A549 (cell line): Measurements from ENCODE around the gene NDUFB4. TPM values are rescaled to one million over a fixed set of nuclear protein-coding genes. Genes with fewer than 3 reads are reported as not detected.

Experiments used
- ATAC-seq, 2 experiments: fragments of 200-7000 bp in 1 of 2; fragments of >200 bp in 1 of 2; cut with Nextera tagmentation in 1 of 2; cut with Tn5 transposase in 1 of 2; 3 replicates each; pipeline versions ENCODE4 v1.8.0 to v1.9.1; 2018 to 2020; ENCODE audit warnings: mild to moderate bottlenecking in 1 of 2, moderate library complexity in 1 of 2
- CTCF ChIA-PET: fragments of 300-600 bp; sonication (Branson Sonifier 250); formaldehyde crosslinking; extraction: SDS; loops from one replicate; lab custom pipeline; 2021; ENCODE audit warnings: antibody characterized with exemption, inconsistent platforms; lab: Yijun Ruan, JAX
- POLR2A ChIA-PET: fragments of 350-600 bp; formaldehyde crosslinking; extraction: SDS; loops from one replicate; lab custom pipeline; 2021; ENCODE audit warnings: antibody characterized with exemption, inconsistent platforms; lab: Yijun Ruan, JAX
- DNase-seq, 2 experiments: peaks; one replicate each; pipeline versions ENCODE4 v3.0.0 to v3.0.0-alpha.2; 2011 to 2016; ENCODE audit warnings: low read depth in 1 of 2, low spot score in 1 of 2
- FAIRE-seq: peaks from 2 replicates; lab custom pipeline; 2011; peaks lifted over from hg19 to GRCh38; lab: Jason Lieb, UNC
- H3K27ac ChIP-seq, 2 experiments: fragments of >200 bp; sonication (Bioruptor Twin); formaldehyde crosslinking; 3 replicates each; pipeline ENCODE4 v1.5.1; 2016 to 2017
- H3K4me1 ChIP-seq: fragments of >200 bp; sonication (Bioruptor Twin); formaldehyde crosslinking; 3 replicates; pipeline ENCODE4 v1.6.1; 2016
- H3K4me2 ChIP-seq: fragments of >200 bp; sonication (Bioruptor Twin); formaldehyde crosslinking; 3 replicates; pipeline ENCODE4 v1.6.1; 2016
- H3K4me3 ChIP-seq: fragments of >200 bp; sonication (Bioruptor Twin); formaldehyde crosslinking; 3 replicates; pipeline ENCODE4 v1.5.1; 2016
- H3K9me3 ChIP-seq: fragments of >200 bp; sonication (Bioruptor Twin); formaldehyde crosslinking; 3 replicates; pipeline ENCODE4 v1.6.1; 2016
- CHD4 ChIP-seq: fragments of 200-600 bp; sonication (generic); IDR thresholded peaks from 2 replicates; pipeline ENCODE4 v1.6.1; 2016; ENCODE audit warnings: antibody characterized with exemption, mild to moderate bottlenecking, borderline replicate concordance
- EHMT2 ChIP-seq: fragments of 200-600 bp; sonication (generic); IDR thresholded peaks from 2 replicates; pipeline ENCODE4 v1.6.1; 2016; ENCODE audit warnings: antibody characterized with exemption, low read depth, mild to moderate bottlenecking, moderate library complexity
- EP300 ChIP-seq, 2 experiments: fragments of >200 bp; sonication (Bioruptor Twin); formaldehyde crosslinking; IDR thresholded peaks; 2 replicates in 1 of 2; 3 replicates in 1 of 2; pipeline ENCODE4 v1.6.1; 2016 to 2017
- HDAC2 ChIP-seq: fragments of 200-600 bp; sonication (generic); IDR thresholded peaks from 2 replicates; pipeline ENCODE4 v1.6.1; 2016
- HOXB5 ChIP-seq: fragments of 250-450 bp; sonication (Bioruptor Pico); IDR thresholded peaks from 2 replicates; pipeline ENCODE4 v1.5.0; 2020; ENCODE audit warnings: mild to moderate bottlenecking, moderate library complexity
- KDM1A ChIP-seq: fragments of 200-600 bp; sonication (generic); IDR thresholded peaks from 2 replicates; pipeline ENCODE4 v1.6.1; 2016; ENCODE audit warnings: low read depth, mild to moderate bottlenecking
- POLR2A ChIP-seq: IDR thresholded peaks from 2 replicates; pipeline ENCODE4 v1.6.1; 2012; ENCODE audit warnings: mild to moderate bottlenecking, low read length
- RAD21 ChIP-seq, 2 experiments: fragments of >200 bp in 1 of 2; sonication (Bioruptor Twin) in 1 of 2; formaldehyde crosslinking in 1 of 2; IDR thresholded peaks in 1 of 2; conservative IDR thresholded peaks in 1 of 2; 2 replicates in 1 of 2; 3 replicates in 1 of 2; pipeline ENCODE4 v1.6.1; 2012 to 2018; ENCODE audit warnings: inconsistent platforms in 1 of 2
- RNF2 ChIP-seq: fragments of 200-600 bp; sonication (generic); IDR thresholded peaks from 2 replicates; pipeline ENCODE4 v1.6.1; 2016; ENCODE audit warnings: low read depth, mild to moderate bottlenecking, antibody characterized with exemption, moderate library complexity, borderline replicate concordance
- SMC3 ChIP-seq: fragments of >200 bp; sonication (Bioruptor Twin); formaldehyde crosslinking; IDR thresholded peaks from 3 replicates; pipeline ENCODE4 v1.6.1; 2018; ENCODE audit warnings: inconsistent platforms
- ZC3H11A ChIP-seq: fragments of 450-650 bp; IDR thresholded peaks from 2 replicates; pipeline ENCODE4 v1.6.1; 2014; ENCODE audit warnings: antibody characterized with exemption, mild to moderate bottlenecking
- ZFP36 ChIP-seq: fragments of 450-650 bp; IDR thresholded peaks from 2 replicates; pipeline ENCODE4 v1.6.1; 2014; ENCODE audit warnings: borderline replicate concordance; ENCODE audit not compliant: partially characterized antibody
- WGBS: methylation state at CpG from one replicate; pipeline ENCODE4 v1.1.6; 2017; ENCODE audit errors: missing lambda C conversion rate; 5-methylcytosine and 5-hydroxymethylcytosine counted together
- polyA plus RNA-seq, 4 experiments: library from polyadenylated mRNA; depleted of rRNA in 3 of 4; stranded (reverse); fragments of >200 nt; fragmentation: RNase III in 1 of 4; extraction: RNeasy Plus Mini Kit Qiagen cat#74134 plus additional on column Dnase treatment in 1 of 4; gene quantifications; 2 replicates in 3 of 4; 3 replicates in 1 of 4; pipeline ENCODE4 v1.2.3, GENCODE V29; 2011 to 2017
- TF ChIP-seq, protein P1 (sequence below): fragments of 150-350 bp; IDR thresholded peaks from 2 replicates; pipeline ENCODE4 v1.6.1; 2014; ENCODE audit warnings: low read depth, mild to moderate bottlenecking, low read length
- TF ChIP-seq, protein P2 (sequence below): fragments of >200 bp; sonication (Bioruptor Twin); formaldehyde crosslinking; IDR thresholded peaks from 2 replicates; pipeline ENCODE4 v1.6.1; 2016
- TF ChIP-seq, protein P3 (sequence below): fragments of 200-600 bp; sonication (generic); IDR thresholded peaks from 2 replicates; pipeline ENCODE4 v1.6.1; 2016; ENCODE audit warnings: antibody characterized with exemption, mild to moderate bottlenecking, moderate library complexity
- TF ChIP-seq, protein P4 (sequence below): fragments of >200 bp; sonication (Bioruptor Twin); formaldehyde crosslinking; IDR thresholded peaks from 3 replicates; pipeline ENCODE4 v1.6.1; 2016
- TF ChIP-seq, protein P5 (sequence below): IDR thresholded peaks from 2 replicates; pipeline ENCODE4 v1.6.1; 2012

NDUFB4 gene
- polyA plus RNA-seq, 2 of the 4 experiments (the other 2 are of a cell fraction), result 239 to 686 TPM

DNA sequence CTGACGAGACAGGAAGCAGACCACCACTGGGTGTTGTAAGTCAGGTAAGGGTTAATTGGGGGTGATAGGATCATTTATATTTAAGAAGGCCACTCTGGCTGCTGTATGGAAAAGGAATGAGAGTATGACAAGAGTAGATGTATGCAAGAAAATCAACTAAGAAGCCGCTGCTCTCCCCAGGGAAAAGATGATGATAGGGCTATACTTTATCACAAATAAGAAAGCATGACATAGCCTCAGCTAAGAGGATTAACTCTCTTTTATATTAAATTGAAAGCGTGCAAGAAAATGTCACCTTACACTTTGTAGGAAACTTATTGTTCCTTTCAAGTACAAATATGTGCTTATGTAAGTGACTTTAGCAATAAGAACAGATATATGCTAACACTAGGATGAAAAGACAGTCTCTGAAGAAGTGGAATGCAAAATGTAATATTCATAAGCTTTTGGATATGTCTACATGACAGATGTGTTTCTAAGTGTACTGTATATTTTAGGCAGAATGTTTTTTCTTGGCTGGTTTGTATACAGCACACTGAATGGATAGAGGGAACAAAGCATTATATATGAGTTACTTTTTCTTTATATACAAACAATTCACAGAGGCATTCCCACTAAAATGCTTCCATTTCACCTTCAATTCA, 8.7 kb upstream of the NDUFB4 start:
- H3K4me1 ChIP-seq, result no peaks in the 10 kb centered on the region
- 32% methylated on average over 3 of the region's 3 CpGs for WGBS
- no peak overlapping the region for H3K27ac ChIP-seq
- ChIA-PET POLR2A (no interaction called here), CTCF (no interaction called here)
- H3K4me2 ChIP-seq, result no peak overlapping the region
- H3K4me3 ChIP-seq, result no peak overlapping the region
- DNase-seq, result no peak
- ATAC-seq, result no peak
- peak; percentile 77 for FAIRE-seq
- TF ChIP-seq, protein P1, sequence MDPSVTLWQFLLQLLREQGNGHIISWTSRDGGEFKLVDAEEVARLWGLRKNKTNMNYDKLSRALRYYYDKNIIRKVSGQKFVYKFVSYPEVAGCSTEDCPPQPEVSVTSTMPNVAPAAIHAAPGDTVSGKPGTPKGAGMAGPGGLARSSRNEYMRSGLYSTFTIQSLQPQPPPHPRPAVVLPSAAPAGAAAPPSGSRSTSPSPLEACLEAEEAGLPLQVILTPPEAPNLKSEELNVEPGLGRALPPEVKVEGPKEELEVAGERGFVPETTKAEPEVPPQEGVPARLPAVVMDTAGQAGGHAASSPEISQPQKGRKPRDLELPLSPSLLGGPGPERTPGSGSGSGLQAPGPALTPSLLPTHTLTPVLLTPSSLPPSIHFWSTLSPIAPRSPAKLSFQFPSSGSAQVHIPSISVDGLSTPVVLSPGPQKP, result no peak
- no peak for TF ChIP-seq EP300 (IDR thresholded peaks at IDR 0.05)
- TF ChIP-seq, protein P2, sequence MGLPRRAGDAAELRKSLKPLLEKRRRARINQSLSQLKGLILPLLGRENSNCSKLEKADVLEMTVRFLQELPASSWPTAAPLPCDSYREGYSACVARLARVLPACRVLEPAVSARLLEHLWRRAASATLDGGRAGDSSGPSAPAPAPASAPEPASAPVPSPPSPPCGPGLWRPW, result no peak
- TF ChIP-seq, protein P3, sequence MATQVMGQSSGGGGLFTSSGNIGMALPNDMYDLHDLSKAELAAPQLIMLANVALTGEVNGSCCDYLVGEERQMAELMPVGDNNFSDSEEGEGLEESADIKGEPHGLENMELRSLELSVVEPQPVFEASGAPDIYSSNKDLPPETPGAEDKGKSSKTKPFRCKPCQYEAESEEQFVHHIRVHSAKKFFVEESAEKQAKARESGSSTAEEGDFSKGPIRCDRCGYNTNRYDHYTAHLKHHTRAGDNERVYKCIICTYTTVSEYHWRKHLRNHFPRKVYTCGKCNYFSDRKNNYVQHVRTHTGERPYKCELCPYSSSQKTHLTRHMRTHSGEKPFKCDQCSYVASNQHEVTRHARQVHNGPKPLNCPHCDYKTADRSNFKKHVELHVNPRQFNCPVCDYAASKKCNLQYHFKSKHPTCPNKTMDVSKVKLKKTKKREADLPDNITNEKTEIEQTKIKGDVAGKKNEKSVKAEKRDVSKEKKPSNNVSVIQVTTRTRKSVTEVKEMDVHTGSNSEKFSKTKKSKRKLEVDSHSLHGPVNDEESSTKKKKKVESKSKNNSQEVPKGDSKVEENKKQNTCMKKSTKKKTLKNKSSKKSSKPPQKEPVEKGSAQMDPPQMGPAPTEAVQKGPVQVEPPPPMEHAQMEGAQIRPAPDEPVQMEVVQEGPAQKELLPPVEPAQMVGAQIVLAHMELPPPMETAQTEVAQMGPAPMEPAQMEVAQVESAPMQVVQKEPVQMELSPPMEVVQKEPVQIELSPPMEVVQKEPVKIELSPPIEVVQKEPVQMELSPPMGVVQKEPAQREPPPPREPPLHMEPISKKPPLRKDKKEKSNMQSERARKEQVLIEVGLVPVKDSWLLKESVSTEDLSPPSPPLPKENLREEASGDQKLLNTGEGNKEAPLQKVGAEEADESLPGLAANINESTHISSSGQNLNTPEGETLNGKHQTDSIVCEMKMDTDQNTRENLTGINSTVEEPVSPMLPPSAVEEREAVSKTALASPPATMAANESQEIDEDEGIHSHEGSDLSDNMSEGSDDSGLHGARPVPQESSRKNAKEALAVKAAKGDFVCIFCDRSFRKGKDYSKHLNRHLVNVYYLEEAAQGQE, result no peak
- no peak for TF ChIP-seq HOXB5 (CRISPR knock-in tag)
- no peak for TF ChIP-seq ZC3H11A
- TF ChIP-seq, protein P4, sequence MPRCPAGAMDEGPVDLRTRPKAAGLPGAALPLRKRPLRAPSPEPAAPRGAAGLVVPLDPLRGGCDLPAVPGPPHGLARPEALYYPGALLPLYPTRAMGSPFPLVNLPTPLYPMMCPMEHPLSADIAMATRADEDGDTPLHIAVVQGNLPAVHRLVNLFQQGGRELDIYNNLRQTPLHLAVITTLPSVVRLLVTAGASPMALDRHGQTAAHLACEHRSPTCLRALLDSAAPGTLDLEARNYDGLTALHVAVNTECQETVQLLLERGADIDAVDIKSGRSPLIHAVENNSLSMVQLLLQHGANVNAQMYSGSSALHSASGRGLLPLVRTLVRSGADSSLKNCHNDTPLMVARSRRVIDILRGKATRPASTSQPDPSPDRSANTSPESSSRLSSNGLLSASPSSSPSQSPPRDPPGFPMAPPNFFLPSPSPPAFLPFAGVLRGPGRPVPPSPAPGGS, result no peak
- no peak for TF ChIP-seq RNF2
- no peak for TF ChIP-seq POLR2A
- no peak for TF ChIP-seq SMC3
- H3K9me3 ChIP-seq, result peaks cover 5% of the 10 kb centered on the region; the same call in 1 of the 3 replicates

DNA sequence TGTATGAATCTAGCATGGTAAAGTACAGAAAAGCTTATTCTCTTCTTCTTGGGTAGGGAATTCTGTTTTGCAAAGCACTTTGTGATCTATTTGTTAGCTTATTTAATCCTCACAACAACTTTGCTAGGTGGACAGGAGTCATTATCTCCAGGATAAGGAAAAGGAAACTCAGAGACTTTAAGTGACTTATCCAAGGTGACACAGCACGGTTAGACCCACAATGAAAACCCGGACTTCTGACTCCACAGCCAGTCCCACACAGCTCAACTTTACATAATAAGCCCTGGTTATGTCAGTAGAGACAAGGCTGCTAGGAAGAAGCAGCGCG, 384 bp upstream of the NDUFB4 start:
- ChIA-PET CTCF (interaction anchor here (1.0 to 2.4 kb wide), 4 partner anchors 27 to 199 kb away, joined by 3 to 5 read pairs (median 5); no protein-coding TSS in a partner anchor), POLR2A (interaction anchor here (0.6 to 1.8 kb wide), 12 partner anchors 9 to 247 kb away, joined by 3 to 11 read pairs (median 4); partner anchors contain the start of genes GTF2E1, HGD, LRRC58 and RABL3)
- no peak for TF ChIP-seq EP300 (IDR thresholded peaks at IDR 0.05)
- TF ChIP-seq KDM1A, result peak; percentile 93
- peak; percentile 48; the same call in 1 of the 2 replicates for TF ChIP-seq CHD4
- no peak for TF ChIP-seq HOXB5 (CRISPR knock-in tag)
- no peak for TF ChIP-seq RAD21 (conservative IDR thresholded peaks at IDR 0.05 in 1 of 2, IDR thresholded peaks at IDR 0.05 in 1 of 2)
- TF ChIP-seq EHMT2, result no peak
- TF ChIP-seq ZFP36, result peak; percentile 81
- TF ChIP-seq, protein P3, result peak; percentile 64
- peak; percentile 76; the same call in 1 of the 2 replicates for TF ChIP-seq HDAC2
- TF ChIP-seq, protein P5, sequence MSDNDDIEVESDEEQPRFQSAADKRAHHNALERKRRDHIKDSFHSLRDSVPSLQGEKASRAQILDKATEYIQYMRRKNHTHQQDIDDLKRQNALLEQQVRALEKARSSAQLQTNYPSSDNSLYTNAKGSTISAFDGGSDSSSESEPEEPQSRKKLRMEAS, result peak; percentile 27; the same call in 1 of the 2 replicates
- H3K27ac ChIP-seq, result peak overlapping the region; percentile 94
- FAIRE-seq (no peak), ATAC-seq (no peak; a peak in 1 of 6 replicates), DNase-seq (no peak)
- H3K4me3 ChIP-seq, result peak overlapping the region; percentile 81
- peak overlapping the region; percentile 76 for H3K4me2 ChIP-seq
- no peaks in the 10 kb centered on the region for H3K9me3 ChIP-seq
- H3K4me1 ChIP-seq, result peaks cover 12% of the 10 kb centered on the region; the same call in 2 of the 3 replicates
- 0% methylated on average over 1 of the region's 4 CpGs for WGBS
